HEK293 (cell line): ENCODE measurements around the gene ZNG1C.
"Not testable (repeated sequence)": the region's sequence is repeated elsewhere in the genome, so short reads cannot be mapped to it uniquely, and the experiment has no call there.

Experiments
- HIC1 ChIP-seq: fragments of 450-650 bp; formaldehyde crosslinking; IDR thresholded peaks from 2 replicates; pipeline ENCODE4 v1.5.1; 2016; ENCODE audit warnings: missing biosample characterization, missing genetic modification characterization
- HOXC10 ChIP-seq: sonication (generic); formaldehyde crosslinking; IDR thresholded peaks from 2 replicates; pipeline ENCODE4 v1.8.1; 2023; ENCODE audit warnings: mild to moderate bottlenecking, missing genetic modification reagents
- KLF7 ChIP-seq: fragments of 450-650 bp; formaldehyde crosslinking; IDR thresholded peaks from 2 replicates; pipeline ENCODE4 v1.5.1; 2016; ENCODE audit warnings: missing biosample characterization, missing genetic modification characterization, borderline replicate concordance
- MYNN ChIP-seq: fragments of 450-650 bp; formaldehyde crosslinking; IDR thresholded peaks from 2 replicates; pipeline ENCODE4 v1.5.1; 2016; ENCODE audit warnings: missing biosample characterization, missing genetic modification characterization, borderline replicate concordance
- REST ChIP-seq: fragments of 450-650 bp; formaldehyde crosslinking; IDR thresholded peaks from 2 replicates; pipeline ENCODE4 v1.5.1; 2016; ENCODE audit warnings: missing biosample characterization, missing genetic modification characterization
- ZBTB11 ChIP-seq: fragments of 450-650 bp; formaldehyde crosslinking; conservative IDR thresholded peaks from 2 replicates; pipeline ENCODE4 v1.5.1; 2016; ENCODE audit warnings: low read depth, missing biosample characterization, missing genetic modification characterization
- ZNF121 ChIP-seq: fragments of 450-650 bp; formaldehyde crosslinking; IDR thresholded peaks from 2 replicates; pipeline ENCODE4 v1.5.1; 2016; ENCODE audit warnings: missing biosample characterization, missing genetic modification characterization
- ZNF174 ChIP-seq: fragments of 450-650 bp; formaldehyde crosslinking; IDR thresholded peaks from 2 replicates; pipeline ENCODE4 v1.5.0; 2017; ENCODE audit warnings: missing biosample characterization, mild to moderate bottlenecking, missing genetic modification characterization
- ZNF274 ChIP-seq, 2 experiments: fragments of 200-500 bp in 1 of 2; fragments of 450-650 bp in 1 of 2; sonication (Bioruptor generic) in 1 of 2; formaldehyde crosslinking in 1 of 2; IDR thresholded peaks; 2 replicates each; pipeline versions ENCODE4 v1.5.1 to v1.6.1; 2014 to 2016; ENCODE audit warnings: borderline replicate concordance in 1 of 2, inconsistent platforms in 1 of 2, low read length in 1 of 2, missing biosample characterization in 1 of 2, missing genetic modification characterization in 1 of 2
- ZSCAN5A ChIP-seq: fragments of 450-650 bp; formaldehyde crosslinking; IDR thresholded peaks from 2 replicates; pipeline ENCODE4 v1.5.1; 2016; ENCODE audit warnings: missing biosample characterization, missing genetic modification characterization
- TF ChIP-seq, protein P1 (sequence below): fragments of 450-650 bp; formaldehyde crosslinking; IDR thresholded peaks from 2 replicates; pipeline ENCODE4 v1.5.1; 2016; ENCODE audit warnings: missing biosample characterization, missing genetic modification characterization
- TF ChIP-seq, protein P2 (sequence below): fragments of 450-650 bp; formaldehyde crosslinking; IDR thresholded peaks from 2 replicates; pipeline ENCODE4 v1.5.1; 2016; ENCODE audit warnings: missing biosample characterization, missing genetic modification characterization

DNA sequence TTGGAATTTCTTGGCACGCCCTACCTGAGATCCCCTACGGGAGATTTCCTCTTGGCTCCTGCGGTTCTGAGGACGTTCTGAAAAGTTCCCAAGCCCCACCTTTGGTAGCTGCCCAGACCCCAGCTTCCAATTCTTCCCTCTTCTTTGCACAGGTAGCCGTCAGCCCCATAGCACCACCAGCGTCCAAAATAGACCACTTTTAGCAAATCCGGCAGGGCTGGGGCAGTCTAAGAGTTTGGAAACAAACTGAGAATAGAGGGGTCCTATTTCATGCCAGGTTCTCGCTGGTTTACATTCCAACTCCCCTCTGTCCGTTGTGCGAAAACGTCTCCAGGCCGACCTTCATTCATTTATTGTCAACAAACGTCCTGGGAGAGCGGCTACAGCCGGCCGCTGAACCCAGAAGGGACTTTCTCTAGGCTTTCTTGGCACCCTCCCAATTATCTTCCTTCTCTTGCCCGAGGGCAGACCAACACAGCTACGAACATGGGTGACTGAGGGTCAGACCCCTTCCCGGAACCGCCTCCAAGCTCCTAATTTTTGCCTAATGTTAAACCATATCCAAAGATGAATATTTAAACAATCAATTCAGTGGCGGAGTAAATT is 64.0 kb downstream of the ZNG1C start:
- TF ChIP-seq HIC1; ZNF121 (tag by site-specific recombination); ZNF274 (IDR thresholded peaks at IDR 0.05; ENCODE audit: low read length); ZNF274 (tag by site-specific recombination; IDR thresholded peaks at IDR 0.05; ENCODE audit: borderline replicate concordance); KLF7; REST (tag by site-specific recombination); MYNN; HOXC10 (CRISPR knock-in tag); ZSCAN5A (tag by site-specific recombination); ZBTB11; ZNF174: not testable (repeated sequence)
- TF ChIP-seq, protein P1, sequence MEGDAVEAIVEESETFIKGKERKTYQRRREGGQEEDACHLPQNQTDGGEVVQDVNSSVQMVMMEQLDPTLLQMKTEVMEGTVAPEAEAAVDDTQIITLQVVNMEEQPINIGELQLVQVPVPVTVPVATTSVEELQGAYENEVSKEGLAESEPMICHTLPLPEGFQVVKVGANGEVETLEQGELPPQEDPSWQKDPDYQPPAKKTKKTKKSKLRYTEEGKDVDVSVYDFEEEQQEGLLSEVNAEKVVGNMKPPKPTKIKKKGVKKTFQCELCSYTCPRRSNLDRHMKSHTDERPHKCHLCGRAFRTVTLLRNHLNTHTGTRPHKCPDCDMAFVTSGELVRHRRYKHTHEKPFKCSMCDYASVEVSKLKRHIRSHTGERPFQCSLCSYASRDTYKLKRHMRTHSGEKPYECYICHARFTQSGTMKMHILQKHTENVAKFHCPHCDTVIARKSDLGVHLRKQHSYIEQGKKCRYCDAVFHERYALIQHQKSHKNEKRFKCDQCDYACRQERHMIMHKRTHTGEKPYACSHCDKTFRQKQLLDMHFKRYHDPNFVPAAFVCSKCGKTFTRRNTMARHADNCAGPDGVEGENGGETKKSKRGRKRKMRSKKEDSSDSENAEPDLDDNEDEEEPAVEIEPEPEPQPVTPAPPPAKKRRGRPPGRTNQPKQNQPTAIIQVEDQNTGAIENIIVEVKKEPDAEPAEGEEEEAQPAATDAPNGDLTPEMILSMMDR (tag by site-specific recombination) = not testable (repeated sequence)
- TF ChIP-seq, protein P2, sequence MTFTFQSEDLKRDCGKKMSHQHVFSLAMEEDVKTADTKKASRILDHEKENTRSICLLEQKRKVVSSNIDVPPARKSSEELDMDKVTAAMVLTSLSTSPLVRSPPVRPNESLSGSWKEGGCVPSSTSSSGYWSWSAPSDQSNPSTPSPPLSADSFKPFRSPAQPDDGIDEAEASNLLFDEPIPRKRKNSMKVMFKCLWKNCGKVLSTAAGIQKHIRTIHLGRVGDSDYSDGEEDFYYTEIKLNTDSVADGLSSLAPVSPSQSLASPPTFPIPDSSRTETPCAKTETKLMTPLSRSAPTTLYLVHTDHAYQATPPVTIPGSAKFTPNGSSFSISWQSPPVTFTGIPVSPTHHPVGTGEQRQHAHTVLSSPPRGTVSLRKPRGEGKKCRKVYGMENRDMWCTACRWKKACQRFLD (tag by site-specific recombination) = not testable (repeated sequence)
